Colonic mucosa (tissue), 4 donors: ENCODE data around the gene COL13A1. TPM values are rescaled to one million over a fixed set of nuclear protein-coding genes. Genes with fewer than 3 reads are reported as not detected.
A peak's percentile ranks its signal among the peaks of the same experiment; 100 is the strongest.

Source experiments
- DNase-seq: peaks from one replicate; pipeline ENCODE4 v3.0.0-alpha.2; 2020
- H3K27ac ChIP-seq: fragments of 200-600 bp; one replicate; pipeline ENCODE4 v1.8.0; 2021
- H3K27me3 ChIP-seq: fragments of 200-600 bp; one replicate; pipeline ENCODE4 v1.8.0; 2021
- H3K36me3 ChIP-seq: fragments of 200-600 bp; one replicate; pipeline ENCODE4 v1.8.0; 2021
- H3K4me1 ChIP-seq: fragments of 200-600 bp; one replicate; pipeline ENCODE4 v1.8.0; 2021; ENCODE audit warnings: mild to moderate bottlenecking
- H3K4me3 ChIP-seq: fragments of 200-600 bp; one replicate; pipeline ENCODE4 v1.8.0; 2021
- H3K9ac ChIP-seq, 2 donors: one replicate each; pipeline ENCODE4 v1.7.0; 2013; ENCODE audit warnings: control low read depth in 2 of 2, low read depth in 2 of 2, low read length in 2 of 2
- H3K9me3 ChIP-seq: fragments of 200-600 bp; one replicate; pipeline ENCODE4 v1.8.0; 2021
- CTCF ChIP-seq: fragments of 200-600 bp; IDR thresholded peaks from one replicate; pipeline ENCODE4 v1.8.0; 2022; ENCODE audit warnings: antibody characterized with exemption, mild to moderate bottlenecking
- intact Hi-C: fragments of 100-400 bp; cut with DNase I; formaldehyde crosslinking; loops from one replicate; pipeline ENCODE4 v1.14.1; 2022
- total RNA-seq, 2 donors: library from RNA; stranded (reverse); fragmentation: NEBNext Ultra II Directional in 1 of 2; extraction: Animal tissue kit (Norgen Biotek cat#: 25700) in 1 of 2; gene quantifications; one replicate each; pipeline ENCODE4 v1.2.1, GENCODE V29; 2021
- donor health status: healthy.
- donor health status: DM: no; HTN: no; CAD: no.
- donor health status: DM: no; HTN: no; CAD: no.

COL13A1 gene
- total RNA-seq, 2 donors from 2014 or later = 1.0 to 1.1 TPM

GRCh38 chr10:69843923-69844322 lies 42.2 kb downstream of the COL13A1 start:
- TF ChIP-seq CTCF = no peak
- H3K4me1 ChIP-seq = no peaks in the 10 kb centered on the region
- intact Hi-C loops = no loop called here
- no peak for DNase-seq
- no peaks in the 10 kb centered on the region for H3K36me3 ChIP-seq
- no peak overlapping the region for H3K27ac ChIP-seq
- no peak overlapping the region for H3K9ac ChIP-seq
- no peak overlapping the region for H3K4me3 ChIP-seq
- no peaks in the 10 kb centered on the region for H3K27me3 ChIP-seq
- H3K9me3 ChIP-seq = no peaks in the 10 kb centered on the region

- Histone ChIP-seq H3K27ac (no peak overlapping the region), H3K27me3 (no peaks in the 10 kb centered on the region), H3K9me3 (no peaks in the 10 kb centered on the region), H3K4me1 (no peaks in the 10 kb centered on the region), H3K9ac (no peak overlapping the region), H3K36me3 (no peaks in the 10 kb centered on the region), H3K4me3 (no peak overlapping the region)
- DNase-seq = no peak
- TF ChIP-seq CTCF = no peak
- intact Hi-C loops = no loop called here
Observed at GRCh38 chr10:69844698-69845097, 43.0 kb downstream of the COL13A1 start.

- intact Hi-C loops = no loop called here
- Histone ChIP-seq H3K9ac (no peak overlapping the region), H3K4me1 (no peaks in the 10 kb centered on the region), H3K4me3 (no peak overlapping the region), H3K27ac (peak overlapping the region; percentile 26), H3K27me3 (no peaks in the 10 kb centered on the region), H3K9me3 (no peaks in the 10 kb centered on the region), H3K36me3 (no peaks in the 10 kb centered on the region)
- peak; percentile 66 for DNase-seq
- TF ChIP-seq CTCF = no peak
Observed at GRCh38 chr10:69845574-69846292, 44.0 kb downstream of the COL13A1 start.

GRCh38 chr10:69846293-69846921 lies 44.7 kb downstream of the COL13A1 start:
- Histone ChIP-seq H3K4me3 (no peak overlapping the region), H3K9ac (no peak overlapping the region), H3K9me3 (no peaks in the 10 kb centered on the region), H3K27me3 (no peaks in the 10 kb centered on the region), H3K4me1 (no peaks in the 10 kb centered on the region), H3K36me3 (no peaks in the 10 kb centered on the region), H3K27ac (peak overlapping the region; percentile 26)
- intact Hi-C loops = no loop called here
- no peak for TF ChIP-seq CTCF
- DNase-seq = no peak

- H3K27ac ChIP-seq = no peak overlapping the region
- H3K4me1 ChIP-seq = no peaks in the 10 kb centered on the region
- no peaks in the 10 kb centered on the region for H3K9me3 ChIP-seq
- H3K27me3 ChIP-seq = no peaks in the 10 kb centered on the region
- no peak for DNase-seq
- no peak overlapping the region for H3K4me3 ChIP-seq
- no peak overlapping the region for H3K9ac ChIP-seq
- no peak for TF ChIP-seq CTCF
- H3K36me3 ChIP-seq = no peaks in the 10 kb centered on the region
- intact Hi-C loops = no loop called here
Observed at GRCh38 chr10:69847458-69847857, 45.8 kb downstream of the COL13A1 start.
